ENCODE data around the gene PVALB. TPM values are rescaled to one million over a fixed set of nuclear protein-coding genes. Genes with fewer than 3 reads are reported as not detected.

Gene PVALB
- total RNA-seq, 2 experiments from 2014 or later, result not detected

DNA sequence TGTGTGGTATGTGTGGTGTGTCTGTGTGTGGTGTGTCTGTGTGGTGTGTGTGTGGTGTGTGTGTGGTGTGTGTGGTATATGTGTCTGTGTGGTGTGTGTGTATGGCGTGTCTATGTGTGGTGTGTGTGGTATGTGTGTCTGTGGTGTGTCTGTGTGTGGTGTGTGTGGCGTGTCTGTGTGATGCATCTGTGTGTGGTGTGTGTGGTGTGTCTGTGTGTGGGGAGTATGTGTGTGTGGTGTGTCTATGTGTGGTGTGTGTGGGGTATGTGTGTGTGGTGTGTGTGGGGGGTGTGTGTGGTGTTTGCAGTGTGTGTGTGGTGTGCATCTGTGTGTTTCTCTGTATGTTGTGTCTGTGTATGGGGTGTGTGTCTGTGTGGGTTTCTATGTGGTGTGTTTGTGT, 7.8 kb upstream of the PVALB start:
- Histone ChIP-seq H3K4me1 (ENCODE audit: insufficient read depth, low read length, poor library complexity, severe bottlenecking) (no peaks in the 10 kb centered on the region), H3K9me3 (ENCODE audit: low read length) (no peaks in the 10 kb centered on the region), H3K9me2 (ENCODE audit: insufficient read depth, low read length) (no peaks in the 10 kb centered on the region), H4K20me1 (ENCODE audit: insufficient read depth, low read length) (no peaks in the 10 kb centered on the region), H2AFZ (ENCODE audit: low read length) (no peak overlapping the region), H3K79me2 (ENCODE audit: insufficient read depth, low read depth, low read length) (no peaks in the 10 kb centered on the region), H3K36me3 (ENCODE audit: insufficient read depth, low read length) (no peaks in the 10 kb centered on the region), H3K4me3 (ENCODE audit: low read depth, low read length, poor library complexity, severe bottlenecking) (no peak overlapping the region), H3K4me2 (ENCODE audit: low read length) (no peak overlapping the region), H3K27ac (ENCODE audit: low read depth, low read length, poor library complexity, severe bottlenecking) (no peak overlapping the region)
- intact Hi-C loops (cut with micrococcal nuclease; ENCODE audit: unreplicated experiment), result no loop called here
- POLR2A ChIA-PET, result no interaction called here
- DNase-seq (ENCODE audit: low spot score), result no peak
- CTCF ChIA-PET (ENCODE audit: unreplicated experiment), result no interaction called here
- BruUV-seq (replicated peaks), result no TSS peak
- TF ChIP-seq EZH2phosphoT487 (IDR thresholded peaks at IDR 0.05; ENCODE audit: borderline replicate concordance, low read depth, low read length), result no peak
- TF ChIP-seq, protein P1, sequence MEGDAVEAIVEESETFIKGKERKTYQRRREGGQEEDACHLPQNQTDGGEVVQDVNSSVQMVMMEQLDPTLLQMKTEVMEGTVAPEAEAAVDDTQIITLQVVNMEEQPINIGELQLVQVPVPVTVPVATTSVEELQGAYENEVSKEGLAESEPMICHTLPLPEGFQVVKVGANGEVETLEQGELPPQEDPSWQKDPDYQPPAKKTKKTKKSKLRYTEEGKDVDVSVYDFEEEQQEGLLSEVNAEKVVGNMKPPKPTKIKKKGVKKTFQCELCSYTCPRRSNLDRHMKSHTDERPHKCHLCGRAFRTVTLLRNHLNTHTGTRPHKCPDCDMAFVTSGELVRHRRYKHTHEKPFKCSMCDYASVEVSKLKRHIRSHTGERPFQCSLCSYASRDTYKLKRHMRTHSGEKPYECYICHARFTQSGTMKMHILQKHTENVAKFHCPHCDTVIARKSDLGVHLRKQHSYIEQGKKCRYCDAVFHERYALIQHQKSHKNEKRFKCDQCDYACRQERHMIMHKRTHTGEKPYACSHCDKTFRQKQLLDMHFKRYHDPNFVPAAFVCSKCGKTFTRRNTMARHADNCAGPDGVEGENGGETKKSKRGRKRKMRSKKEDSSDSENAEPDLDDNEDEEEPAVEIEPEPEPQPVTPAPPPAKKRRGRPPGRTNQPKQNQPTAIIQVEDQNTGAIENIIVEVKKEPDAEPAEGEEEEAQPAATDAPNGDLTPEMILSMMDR (conservative IDR thresholded peaks at IDR 0.05; ENCODE audit: low read length), result no peak

DNA sequence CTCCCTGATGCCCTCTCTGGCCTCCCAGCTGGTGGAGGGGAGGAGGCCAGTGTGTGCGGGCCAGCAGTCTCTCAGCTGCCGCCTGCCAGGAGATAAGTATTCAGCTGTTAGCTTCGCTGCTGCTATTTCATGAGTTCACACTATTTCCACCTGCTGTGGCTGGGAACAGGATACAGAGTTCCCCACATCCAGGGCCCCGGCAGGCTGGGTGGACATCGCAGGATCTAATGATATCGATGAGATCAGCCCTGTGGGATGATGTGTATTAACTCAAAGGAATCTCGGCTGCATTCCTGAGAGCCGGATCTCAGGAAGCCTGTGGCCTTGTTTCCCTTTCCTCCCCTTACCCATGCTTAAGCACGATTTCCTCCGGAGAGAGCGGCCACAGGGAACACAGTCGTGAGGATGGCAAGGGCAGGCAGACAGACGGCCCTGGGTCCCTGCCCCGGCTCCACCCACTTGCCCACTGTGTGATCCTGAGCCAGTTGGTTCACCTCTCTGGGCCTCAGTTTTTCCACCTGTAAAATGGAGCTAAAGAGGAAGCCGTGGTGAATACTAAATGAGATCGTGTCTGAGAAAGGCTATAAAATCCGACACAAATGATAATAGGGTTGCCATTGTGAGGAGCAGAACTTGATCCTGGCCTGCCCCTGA, 6.5 kb upstream of the PVALB start:
- Histone ChIP-seq H3K27ac (ENCODE audit: low read depth, low read length, poor library complexity, severe bottlenecking) (no peak overlapping the region), H3K9me3 (ENCODE audit: low read length) (no peaks in the 10 kb centered on the region), H3K4me3 (ENCODE audit: low read depth, low read length, poor library complexity, severe bottlenecking) (no peak overlapping the region), H3K36me3 (ENCODE audit: insufficient read depth, low read length) (no peaks in the 10 kb centered on the region), H3K79me2 (ENCODE audit: insufficient read depth, low read depth, low read length) (no peaks in the 10 kb centered on the region), H3K9me2 (ENCODE audit: insufficient read depth, low read length) (no peaks in the 10 kb centered on the region), H3K4me2 (ENCODE audit: low read length) (no peak overlapping the region), H4K20me1 (ENCODE audit: insufficient read depth, low read length) (no peaks in the 10 kb centered on the region), H3K4me1 (ENCODE audit: insufficient read depth, low read length, poor library complexity, severe bottlenecking) (no peaks in the 10 kb centered on the region), H2AFZ (ENCODE audit: low read length) (no peak overlapping the region)
- intact Hi-C loops (cut with micrococcal nuclease; ENCODE audit: unreplicated experiment), result no loop called here
- CTCF ChIA-PET (ENCODE audit: unreplicated experiment), result no interaction called here
- DNase-seq (ENCODE audit: low spot score), result no peak
- BruUV-seq (replicated peaks), result no TSS peak
- TF ChIP-seq EZH2phosphoT487 (IDR thresholded peaks at IDR 0.05; ENCODE audit: borderline replicate concordance, low read depth, low read length), result no peak
- TF ChIP-seq, protein P1 (conservative IDR thresholded peaks at IDR 0.05; ENCODE audit: low read length), result no peak
- POLR2A ChIA-PET, result interaction anchor here (0.6 kb wide), 1 partner anchor 329 kb away, joined by 5 read pairs; no protein-coding TSS in a partner anchor

DNA sequence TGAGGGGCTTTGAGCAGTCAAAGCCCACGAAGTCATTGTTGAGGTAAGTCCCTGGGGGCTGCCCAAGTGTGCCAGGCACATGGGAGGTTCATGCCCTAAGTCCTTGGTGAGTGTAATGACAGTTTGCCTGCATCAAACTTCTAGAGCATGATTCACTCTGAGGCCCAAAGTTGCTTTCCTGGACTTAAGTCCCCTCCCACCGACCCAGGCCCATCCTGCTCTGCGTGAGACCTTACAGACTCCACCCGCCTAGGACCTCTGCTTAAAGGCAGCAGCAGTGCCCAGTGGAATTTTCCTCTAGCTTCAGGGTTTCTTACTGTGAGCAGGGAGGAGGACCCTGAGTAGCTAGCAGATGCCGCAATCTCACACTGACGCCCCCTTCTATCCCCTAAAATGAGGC, 5.7 kb upstream of the PVALB start:
- no peak for DNase-seq (ENCODE audit: low spot score)
- BruUV-seq (replicated peaks), result no TSS peak
- no peak overlapping the region for H3K27ac ChIP-seq (ENCODE audit: low read depth, low read length, poor library complexity, severe bottlenecking)
- H2AFZ ChIP-seq (ENCODE audit: low read length), result no peak overlapping the region
- no peak for TF ChIP-seq EZH2phosphoT487 (IDR thresholded peaks at IDR 0.05; ENCODE audit: borderline replicate concordance, low read depth, low read length)
- TF ChIP-seq, protein P1 (conservative IDR thresholded peaks at IDR 0.05; ENCODE audit: low read length), result no peak
- no peaks in the 10 kb centered on the region for H3K9me2 ChIP-seq (ENCODE audit: insufficient read depth, low read length)
- H3K79me2 ChIP-seq (ENCODE audit: insufficient read depth, low read depth, low read length), result no peaks in the 10 kb centered on the region
- no peaks in the 10 kb centered on the region for H3K9me3 ChIP-seq (ENCODE audit: low read length)
- POLR2A ChIA-PET, result interaction anchor here (0.6 to 0.7 kb wide), 2 partner anchors 13 to 440 kb away, joined by 3 to 4 read pairs; no protein-coding TSS in a partner anchor
- H4K20me1 ChIP-seq (ENCODE audit: insufficient read depth, low read length), result no peaks in the 10 kb centered on the region
- CTCF ChIA-PET (ENCODE audit: unreplicated experiment), result no interaction called here
- no peak overlapping the region for H3K4me2 ChIP-seq (ENCODE audit: low read length)
- H3K36me3 ChIP-seq (ENCODE audit: insufficient read depth, low read length), result no peaks in the 10 kb centered on the region
- intact Hi-C loops (cut with micrococcal nuclease; ENCODE audit: unreplicated experiment), result no loop called here
- no peak overlapping the region for H3K4me3 ChIP-seq (ENCODE audit: low read depth, low read length, poor library complexity, severe bottlenecking)
- H3K4me1 ChIP-seq (ENCODE audit: insufficient read depth, low read length, poor library complexity, severe bottlenecking), result no peaks in the 10 kb centered on the region

Measured in OCI-LY7 (cell line).